ENCODE data around the gene HTR6. TPM values are rescaled to one million over a fixed set of nuclear protein-coding genes. Genes with fewer than 3 reads are reported as not detected.

Gene HTR6
- total RNA-seq (2014; rRNA removed; shearing (Covaris generic)) (not detected in 2 replicates), total RNA-seq (2022) (not detected in 2 replicates), Bru-seq, nascent RNA (not detected), BruChase-seq, experiment 1, labeled RNA remaining after a 6-hour chase (not detected), BruChase-seq, experiment 2, labeled RNA remaining after a 2-hour chase (percentile 8 among the genes with signal in this experiment)
- long read RNA-seq: 0 reads

DNA sequence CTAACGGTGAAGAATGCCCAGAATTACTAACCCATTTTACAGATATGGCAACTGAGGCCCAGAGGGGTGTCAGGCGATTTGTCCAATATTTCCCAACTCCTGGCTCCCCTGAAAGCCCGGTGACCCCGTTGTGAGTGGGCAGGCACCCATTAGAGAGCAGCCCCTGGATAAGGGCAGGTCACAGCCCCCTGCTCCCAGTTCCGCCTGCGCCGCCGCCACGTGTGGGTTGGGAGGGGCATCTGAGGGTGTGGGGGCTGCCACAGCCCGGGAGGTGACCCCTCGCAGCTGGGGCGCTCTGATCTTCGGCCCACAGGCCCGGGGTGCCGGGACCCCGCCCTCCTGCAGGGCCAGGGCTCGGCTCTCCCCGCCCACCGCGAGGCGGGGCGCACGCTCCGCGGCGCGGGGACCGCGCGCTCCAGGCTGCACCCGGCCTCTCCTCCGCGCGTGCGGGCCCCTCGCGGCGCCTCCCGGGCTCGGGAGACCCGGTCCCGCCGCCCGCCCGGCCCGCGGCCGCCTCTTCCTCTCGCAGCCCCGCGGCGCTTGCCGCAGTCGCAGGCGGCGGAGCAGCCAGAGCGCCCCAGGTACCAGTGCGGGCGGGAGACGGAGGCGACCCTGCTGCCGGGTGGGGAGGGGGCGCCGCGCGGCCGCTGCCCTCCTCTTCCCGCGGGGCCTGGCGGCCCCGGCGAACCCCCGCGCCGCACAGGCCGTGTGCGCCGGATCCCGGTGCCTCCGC lies at the start of gene HTR6:
Gene HTR6 (plus strand): TSS at position 423 of the 733 bp plus-strand sequence. CDS start 879 bp downstream, outside the sequence.
- no peak for DNase-seq (ENCODE audit: low spot score)
- H3K4me2 ChIP-seq (ENCODE audit: low read length): no peak within 1 kb of the TSS
- POLR2A ChIA-PET: no interaction called here

DNA sequence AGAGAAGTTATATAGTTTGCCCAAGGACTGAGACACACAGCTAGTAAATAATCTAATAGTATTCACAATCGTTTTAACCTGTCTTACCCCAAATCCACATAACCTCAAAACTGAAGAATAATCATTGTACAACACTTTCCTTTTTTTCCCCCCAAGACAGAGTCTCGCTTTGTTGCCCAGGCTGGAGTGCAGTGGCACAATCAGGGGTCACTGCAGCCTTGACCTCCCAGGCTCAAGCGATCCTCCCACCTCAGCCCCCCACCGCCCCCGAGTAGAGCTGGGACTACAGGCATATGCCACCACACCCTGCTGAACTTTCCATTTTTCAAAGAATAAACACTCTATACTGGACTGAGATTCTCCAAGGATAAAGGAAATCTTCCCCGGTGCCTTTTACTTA lies 49.2 kb upstream of the HTR6 start:
- Histone ChIP-seq H3K4me3 (ENCODE audit: low read depth, low read length, poor library complexity, severe bottlenecking) (no peak overlapping the region), H4K20me1 (ENCODE audit: insufficient read depth, low read length) (peaks cover 15% of the 10 kb centered on the region; the same call in 1 of the 2 replicates), H3K9me3 (ENCODE audit: low read length) (no peaks in the 10 kb centered on the region), H2AFZ (ENCODE audit: low read length) (no peak overlapping the region), H3K79me2 (ENCODE audit: insufficient read depth, low read depth, low read length) (peaks cover 50% of the 10 kb centered on the region), H3K36me3 (ENCODE audit: insufficient read depth, low read length) (peaks cover 68% of the 10 kb centered on the region), H3K9me2 (ENCODE audit: insufficient read depth, low read length) (no peaks in the 10 kb centered on the region), H3K4me1 (ENCODE audit: insufficient read depth, low read length, poor library complexity, severe bottlenecking) (no peaks in the 10 kb centered on the region), H3K27ac (ENCODE audit: low read depth, low read length, poor library complexity, severe bottlenecking) (no peak overlapping the region), H3K4me2 (ENCODE audit: low read length) (no peak overlapping the region)
- ChIA-PET POLR2A (no interaction called here), CTCF (ENCODE audit: unreplicated experiment) (no interaction called here)
- TF ChIP-seq CTCF (conservative IDR thresholded peaks at IDR 0.05; ENCODE audit: low read length) (no peak), EZH2phosphoT487 (IDR thresholded peaks at IDR 0.05; ENCODE audit: borderline replicate concordance, low read depth, low read length) (no peak)
- intact Hi-C loops (cut with micrococcal nuclease; ENCODE audit: unreplicated experiment): no loop called here
- no peak for DNase-seq (ENCODE audit: low spot score)
- BruUV-seq (replicated peaks): no TSS peak

More for the DNA sequence above, at the start of gene HTR6:
- no peak within 1 kb of the TSS for H3K27ac ChIP-seq (ENCODE audit: low read depth, low read length, poor library complexity, severe bottlenecking)
- no peaks in the 10 kb centered on the region for H3K79me2 ChIP-seq (ENCODE audit: insufficient read depth, low read depth, low read length)
- H3K9me2 ChIP-seq (ENCODE audit: insufficient read depth, low read length): no peaks in the 10 kb centered on the region
- H3K4me1 ChIP-seq (ENCODE audit: insufficient read depth, low read length, poor library complexity, severe bottlenecking): no peaks in the 10 kb centered on the region
- TF ChIP-seq EZH2phosphoT487 (IDR thresholded peaks at IDR 0.05; ENCODE audit: borderline replicate concordance, low read depth, low read length) (no peak), CTCF (conservative IDR thresholded peaks at IDR 0.05; ENCODE audit: low read length) (no peak)
- H3K9me3 ChIP-seq (ENCODE audit: low read length): no peaks in the 10 kb centered on the region
- no peaks in the 10 kb centered on the region for H4K20me1 ChIP-seq (ENCODE audit: insufficient read depth, low read length)
- intact Hi-C loops (cut with micrococcal nuclease; ENCODE audit: unreplicated experiment): no loop called here
- H3K36me3 ChIP-seq (ENCODE audit: insufficient read depth, low read length): no peaks in the 10 kb centered on the region
- BruUV-seq (replicated peaks): no TSS peak
- CTCF ChIA-PET (ENCODE audit: unreplicated experiment): no interaction called here
- no peak within 1 kb of the TSS for H2AFZ ChIP-seq (ENCODE audit: low read length)
- H3K4me3 ChIP-seq (ENCODE audit: low read depth, low read length, poor library complexity, severe bottlenecking): no peak within 1 kb of the TSS

DNA sequence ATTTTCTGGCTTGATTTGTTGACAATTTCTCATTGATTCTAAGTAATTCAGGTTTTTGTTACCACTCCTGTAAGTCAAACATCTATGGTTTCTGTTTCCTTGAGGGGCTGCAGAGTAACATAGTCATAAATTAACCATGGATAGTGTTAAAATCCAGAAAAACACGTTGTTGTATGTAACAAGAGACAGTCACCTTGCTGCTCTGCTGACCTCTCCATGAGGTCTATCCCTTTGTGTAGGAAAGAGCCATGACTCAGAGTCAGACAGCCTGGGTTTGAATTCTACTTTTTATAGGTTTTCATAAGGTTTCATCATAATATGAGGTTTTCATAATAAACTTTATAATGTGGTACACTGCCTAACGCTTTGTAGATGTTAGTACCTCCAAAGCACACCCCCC lies 48.2 kb upstream of the HTR6 start:
- Histone ChIP-seq H3K36me3 (ENCODE audit: insufficient read depth, low read length) (peaks cover 67% of the 10 kb centered on the region), H3K27ac (ENCODE audit: low read depth, low read length, poor library complexity, severe bottlenecking) (no peak overlapping the region), H3K4me3 (ENCODE audit: low read depth, low read length, poor library complexity, severe bottlenecking) (no peak overlapping the region), H2AFZ (ENCODE audit: low read length) (no peak overlapping the region), H3K4me2 (ENCODE audit: low read length) (no peak overlapping the region), H3K9me2 (ENCODE audit: insufficient read depth, low read length) (no peaks in the 10 kb centered on the region), H3K9me3 (ENCODE audit: low read length) (no peaks in the 10 kb centered on the region), H4K20me1 (ENCODE audit: insufficient read depth, low read length) (peaks cover 15% of the 10 kb centered on the region; the same call in 1 of the 2 replicates), H3K4me1 (ENCODE audit: insufficient read depth, low read length, poor library complexity, severe bottlenecking) (no peaks in the 10 kb centered on the region), H3K79me2 (ENCODE audit: insufficient read depth, low read depth, low read length) (peaks cover 48% of the 10 kb centered on the region)
- no peak for TF ChIP-seq EZH2phosphoT487 (IDR thresholded peaks at IDR 0.05; ENCODE audit: borderline replicate concordance, low read depth, low read length)
- no peak for TF ChIP-seq CTCF (conservative IDR thresholded peaks at IDR 0.05; ENCODE audit: low read length)
- CTCF ChIA-PET (ENCODE audit: unreplicated experiment): no interaction called here
- POLR2A ChIA-PET: no interaction called here
- no peak for DNase-seq (ENCODE audit: low spot score)
- BruUV-seq (replicated peaks): no TSS peak
- intact Hi-C loops (cut with micrococcal nuclease; ENCODE audit: unreplicated experiment): no loop called here

Data from OCI-LY7 (cell line).